Stimulated activated CD8-positive, alpha-beta memory T cell treated with anti-CD3 and anti-CD28 coated beads, Interleukin-15, amount 100 ng/mL, for 4 hours (primary cell): ENCODE measurements around the gene MNT.

Experiments used
- DNase-seq, 2 donors: peaks; one replicate each; pipeline ENCODE4 v3.0.0-alpha.2; 2020; ENCODE audit warnings: low read depth in 2 of 2

MNT gene

DNA sequence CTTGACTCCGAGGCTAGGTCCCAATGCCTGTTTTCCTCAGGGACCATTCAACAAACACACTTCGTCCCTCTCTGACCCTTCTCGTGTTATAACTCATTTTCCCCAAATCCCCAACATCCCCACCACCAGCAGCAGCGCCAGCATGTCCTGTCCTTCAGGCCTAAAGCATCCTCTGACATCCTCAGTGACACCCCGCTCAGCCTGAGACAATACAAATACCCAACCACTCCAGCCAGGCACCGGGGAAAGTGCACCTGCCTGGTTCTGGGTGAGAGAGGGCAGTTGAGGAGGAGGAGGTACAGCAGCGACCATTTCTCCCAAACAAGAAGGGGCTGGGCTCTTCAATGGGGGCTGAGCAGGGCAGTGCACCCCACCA is 4.7 kb downstream of the MNT start:
- no peak for DNase-seq

DNA sequence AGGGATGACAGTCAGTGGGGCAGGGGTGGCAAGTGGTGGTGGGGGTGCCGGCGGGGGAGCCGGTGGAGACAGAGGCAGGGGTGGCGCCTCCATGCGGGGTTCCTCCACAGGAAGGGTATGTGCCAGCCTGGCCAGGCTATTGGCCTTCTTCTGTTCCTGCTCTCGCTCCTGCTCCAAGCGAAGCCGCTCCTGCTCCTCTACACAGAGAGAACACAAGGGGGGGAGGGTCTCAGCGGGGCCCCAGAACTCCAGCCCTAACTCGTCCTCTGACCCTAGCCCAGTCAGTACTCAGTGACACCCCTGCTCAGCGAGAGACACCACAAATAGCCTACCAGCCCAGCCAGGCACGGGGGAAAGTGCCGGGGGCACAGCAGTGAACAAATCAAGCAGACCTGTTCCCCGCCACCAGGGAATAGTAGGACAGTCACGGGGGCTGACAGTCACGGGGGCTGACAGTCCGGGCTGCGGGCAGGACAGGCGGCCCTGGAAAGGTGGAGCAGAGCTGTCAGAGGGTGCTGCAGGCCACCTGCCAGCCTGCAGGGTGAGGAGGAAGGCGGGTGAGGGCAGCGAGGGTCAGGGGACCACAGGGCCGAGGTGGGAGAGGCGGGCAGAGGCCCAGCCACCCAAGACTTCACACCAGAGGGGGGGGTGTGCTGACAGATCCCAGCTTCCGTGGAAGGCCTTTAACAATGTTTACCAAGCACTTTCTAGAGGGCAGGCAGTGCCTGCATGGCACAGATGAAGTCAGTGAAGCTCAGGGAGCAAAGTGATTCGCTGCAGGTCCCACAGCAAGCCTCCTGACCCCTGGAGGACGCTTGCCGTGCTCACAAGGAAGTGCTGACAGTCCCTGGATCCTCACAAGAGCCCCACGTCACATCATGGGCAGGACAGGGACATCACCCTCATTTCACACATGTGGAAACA is 5.3 kb downstream of the MNT start:
- DNase-seq = no peak

DNA sequence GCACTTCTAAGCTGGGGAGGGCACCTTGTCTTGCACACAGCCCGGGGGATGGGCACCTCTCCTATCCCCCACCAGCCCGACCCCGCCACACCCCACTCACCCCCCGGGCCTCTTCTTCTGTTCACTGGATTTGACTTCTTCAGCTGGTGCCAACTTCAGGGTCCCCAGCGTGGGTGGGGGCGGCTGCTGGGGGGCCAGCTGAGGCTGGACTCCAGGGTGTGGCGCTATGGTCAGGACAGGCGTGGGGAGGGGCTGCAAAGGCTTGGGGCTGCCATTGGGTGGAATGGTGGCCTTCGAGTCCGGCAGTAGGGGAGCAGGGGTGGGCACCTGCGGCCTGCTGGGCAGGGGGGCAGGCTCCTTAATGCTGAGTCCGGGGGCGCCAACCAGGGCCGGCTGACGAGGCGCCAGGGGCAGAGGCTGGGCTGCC is 6.1 kb downstream of the MNT start:
- no peak for DNase-seq

DNA sequence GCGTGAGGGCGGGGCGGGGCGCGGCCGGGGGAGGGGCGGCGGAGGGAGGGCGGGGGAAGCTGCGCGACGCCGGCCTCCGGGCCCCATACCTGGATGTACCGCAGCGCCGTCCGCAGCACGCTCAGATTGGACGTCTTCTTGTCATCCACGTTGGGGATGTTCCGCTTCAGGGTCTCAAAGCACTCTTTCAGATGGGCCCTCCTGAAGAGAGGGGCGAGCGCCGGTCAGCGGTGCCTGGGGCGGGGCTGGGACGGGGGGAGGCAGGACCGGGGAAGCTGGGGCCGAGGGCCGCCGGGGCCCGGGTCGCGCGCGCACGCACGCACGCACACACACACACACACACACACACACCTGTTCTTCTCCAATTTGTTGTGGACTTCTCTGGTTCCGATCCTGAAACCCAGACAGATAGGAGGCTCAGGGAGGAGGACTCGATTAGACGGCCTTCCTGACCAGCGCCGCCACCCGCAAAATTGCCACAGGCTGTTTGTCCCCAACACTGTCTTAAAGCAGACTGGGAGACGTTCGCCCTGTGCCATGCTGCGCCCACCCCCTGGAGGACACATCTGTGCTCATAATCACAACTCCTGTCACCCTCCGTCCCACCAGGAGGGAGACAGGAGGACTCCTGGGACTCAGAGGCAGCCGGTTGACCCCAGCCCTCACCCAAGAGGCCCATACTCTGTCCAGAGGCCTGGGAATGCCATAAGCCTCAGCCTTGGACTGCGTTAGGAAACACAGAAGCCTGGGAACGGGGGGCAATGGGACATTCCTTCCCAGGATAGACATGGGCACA is 6.7 kb downstream of the MNT start:
- no peak for DNase-seq

- DNase-seq = peak; percentile 85 to 86
Measured at GRCh38 chr17:2393174-2393953, 7.5 kb downstream of the MNT start.

DNA sequence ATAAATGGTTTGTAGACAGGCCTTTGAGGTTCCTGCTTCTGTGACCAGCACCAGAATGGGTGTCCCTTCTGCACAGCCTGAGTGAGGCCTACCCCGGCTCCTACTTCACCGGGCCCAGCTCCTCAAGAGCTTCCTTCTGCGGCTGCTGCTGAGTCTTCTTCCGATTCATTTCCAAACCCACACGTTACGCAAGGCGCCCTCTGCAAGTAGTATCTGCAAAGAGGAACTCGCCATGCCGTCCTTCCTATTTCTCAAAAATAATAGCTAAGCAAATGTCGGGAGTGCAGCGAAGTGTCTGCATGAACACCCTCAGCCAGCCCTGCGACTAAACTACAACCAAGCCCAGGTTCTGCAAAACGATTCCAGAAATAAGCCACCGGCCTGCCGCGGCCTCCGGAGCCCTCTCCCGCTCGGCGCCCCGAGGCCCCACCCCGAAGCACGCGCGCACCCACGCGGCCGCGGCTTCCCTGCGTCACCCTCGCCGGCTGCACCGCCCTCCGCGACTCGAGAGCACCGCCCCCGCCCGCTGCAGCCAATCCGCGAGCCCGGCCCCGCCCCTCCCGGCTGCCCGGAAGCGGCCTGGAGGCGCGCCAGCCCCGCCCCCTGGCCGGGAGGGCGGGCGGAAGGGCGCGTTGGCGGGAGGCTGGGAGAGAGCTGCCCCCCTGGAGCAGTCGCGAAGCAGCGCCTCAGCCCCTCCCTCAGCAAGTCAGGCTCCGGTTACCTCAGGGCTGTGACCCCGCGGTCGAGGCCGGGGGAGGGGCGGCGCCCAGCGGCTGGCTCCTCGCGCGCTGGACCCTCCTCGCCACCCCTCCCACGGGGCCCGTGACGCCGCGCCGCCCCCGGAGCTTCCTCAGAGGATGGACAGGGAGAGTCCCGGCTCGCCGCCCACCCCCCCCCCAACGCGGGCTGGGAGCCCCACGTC is 8.3 kb downstream of the MNT start:
- DNase-seq = peak; percentile 94 to 98

GRCh38 chr17:2391597-2392251 is 9.1 kb downstream of the MNT start:
- DNase-seq = no peak

GRCh38 chr17:2390199-2390836 is 10.5 kb downstream of the MNT start:
- no peak for DNase-seq

GRCh38 chr17:2388683-2389055 is 12.2 kb downstream of the MNT start:
- no peak for DNase-seq

- DNase-seq = no peak
Measured at GRCh38 chr17:2388020-2388682, 12.7 kb downstream of the MNT start.

DNA sequence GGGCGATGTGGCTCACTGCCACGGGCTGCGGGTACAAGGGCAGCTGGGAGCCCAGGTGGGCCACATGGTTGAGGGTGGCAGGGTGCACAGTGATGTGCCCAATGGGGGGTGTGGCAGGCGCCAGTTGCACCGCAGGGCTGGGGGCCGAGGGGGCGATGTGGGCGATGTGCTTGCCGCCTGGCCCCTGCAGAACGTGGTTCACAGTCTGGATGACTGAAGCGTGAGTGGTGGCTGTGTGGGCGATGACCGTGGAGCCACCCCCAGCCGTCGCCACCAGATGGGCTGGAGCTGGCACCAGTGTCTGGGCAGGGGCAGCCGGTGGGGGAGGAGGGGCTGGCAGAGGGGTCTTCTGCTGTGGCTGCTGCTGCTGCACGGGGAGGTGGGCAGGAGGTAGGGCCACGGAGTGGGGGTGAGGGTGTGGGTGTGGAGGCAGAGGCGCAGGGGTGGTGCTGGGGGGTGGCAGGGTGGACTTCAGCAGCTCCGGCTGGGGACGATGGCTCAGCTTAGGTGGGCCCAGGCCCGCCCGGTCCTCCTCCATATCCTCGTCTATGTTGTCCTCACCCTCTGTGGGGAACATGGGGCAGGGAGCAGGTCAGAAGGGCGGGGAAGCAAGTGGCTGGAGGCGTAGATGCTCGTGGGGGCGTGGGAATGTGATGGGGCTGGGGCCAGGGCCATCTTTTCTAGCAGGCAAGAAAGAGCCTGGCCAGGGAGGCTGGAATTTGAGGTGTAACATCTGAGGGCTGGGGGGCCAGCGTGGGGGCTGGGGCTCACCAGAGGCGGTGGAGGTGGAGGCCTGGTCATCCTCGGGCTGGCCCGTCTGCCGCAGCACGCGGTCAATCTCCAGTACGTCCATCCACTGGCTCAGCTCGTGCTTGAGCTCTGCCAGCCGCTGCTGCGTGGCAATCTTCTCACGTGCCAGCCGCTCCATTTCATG is 13.5 kb downstream of the MNT start:
- DNase-seq = no peak

GRCh38 chr17:2386400-2387085 is 14.3 kb downstream of the MNT start:
- no peak for DNase-seq

GRCh38 chr17:2385240-2386210 is 15.3 kb downstream of the MNT start:
- no peak for DNase-seq

DNA sequence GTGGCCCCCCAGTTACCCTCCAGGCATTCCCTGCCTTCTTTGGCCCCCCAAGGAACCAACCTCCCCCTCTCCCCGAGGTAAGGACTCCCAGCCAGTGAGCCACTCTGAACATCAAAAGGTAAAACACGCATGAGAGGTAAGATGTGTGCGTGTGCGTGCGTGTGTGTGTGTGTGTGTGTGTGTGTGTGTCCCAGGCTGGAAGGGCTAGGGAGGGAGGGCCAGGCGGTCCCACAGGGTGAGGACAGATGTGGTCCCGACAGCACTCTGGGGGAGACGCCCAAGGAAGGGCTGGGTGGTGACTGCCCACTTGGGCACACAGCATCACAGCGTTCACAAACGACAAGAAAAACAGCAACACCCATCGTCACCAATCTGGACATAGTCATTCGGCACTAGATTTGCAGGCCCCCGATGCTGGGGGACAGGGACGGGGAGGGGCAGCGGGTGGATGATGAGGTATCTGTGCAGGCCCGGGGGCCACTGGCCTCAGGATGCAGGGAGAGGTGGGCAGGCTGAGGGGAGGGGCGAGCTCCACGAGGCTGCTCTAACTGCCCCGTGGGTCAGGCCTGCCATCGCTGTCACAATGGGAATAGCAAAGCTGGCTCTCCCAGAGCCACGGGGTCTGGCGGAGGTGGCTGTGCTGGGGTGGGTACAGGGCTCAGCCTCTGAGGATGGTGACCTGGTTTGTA is 16.3 kb downstream of the MNT start:
- DNase-seq = no peak

DNA sequence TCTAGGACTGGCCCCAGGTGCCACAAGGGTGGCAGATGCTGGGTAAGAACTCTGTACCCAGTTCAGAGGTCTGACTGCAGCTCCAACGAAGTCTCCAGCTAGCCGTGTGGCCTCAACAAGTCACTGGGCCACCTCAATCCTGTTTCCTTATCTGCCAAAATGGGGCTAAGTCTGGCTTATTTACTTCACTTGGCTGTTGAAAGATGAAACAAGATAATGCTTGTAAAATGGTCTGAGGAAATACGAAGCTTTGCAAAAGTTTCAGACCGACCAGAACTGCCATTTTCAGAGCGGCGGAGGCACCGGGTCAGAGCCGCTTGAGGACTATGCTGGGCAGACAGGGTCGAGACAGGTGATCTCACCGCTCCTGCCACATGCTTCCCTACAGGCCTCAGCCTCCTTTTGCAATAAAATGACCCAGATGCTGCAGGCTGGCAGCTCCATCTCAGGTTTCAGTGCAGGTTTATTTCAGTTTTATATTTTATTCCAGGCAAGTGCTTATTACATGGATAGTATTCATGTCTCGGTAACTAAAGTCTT is 17.2 kb downstream of the MNT start:
- DNase-seq = no peak
